Neural cell (in vitro differentiated cells): ENCODE data around the gene NEURL2. TPM values are rescaled to one million over a fixed set of nuclear protein-coding genes. Genes with fewer than 3 reads are reported as not detected.

Source experiments
- H2AFZ ChIP-seq: fragments of 200-600, 300-800 bp; sonication (generic), shearing (Covaris generic); 2 replicates; pipeline ENCODE4 v1.6.0; 2014; ENCODE audit warnings: low read depth, mild to moderate bottlenecking, antibody characterized with exemption, low read length, moderate library complexity
- H3F3A ChIP-seq: fragments of 200-600 bp; shearing (Covaris generic); 2 replicates; pipeline ENCODE4 v1.6.1; 2016; ENCODE audit warnings: mild to moderate bottlenecking, moderate library complexity, mixed read lengths, antibody characterized with exemption, low read length; ENCODE audit not compliant: insufficient read depth, poor library complexity, severe bottlenecking
- H3K27ac ChIP-seq: fragments of 200-600, 300-800 bp; sonication (generic), shearing (Covaris generic); 2 replicates; pipeline ENCODE4 v1.5.1; 2014; ENCODE audit warnings: mild to moderate bottlenecking, low read length, moderate library complexity
- H3K27me3 ChIP-seq: fragments of 300-800, 200-600 bp; sonication (generic), shearing (Covaris generic); 2 replicates; pipeline ENCODE4 v1.6.0; 2014; ENCODE audit warnings: mild to moderate bottlenecking, low read depth, low read length, moderate library complexity; ENCODE audit not compliant: insufficient read depth
- H3K36me3 ChIP-seq: fragments of 300-800, 200-600 bp; sonication (generic), shearing (Covaris generic); 2 replicates; pipeline ENCODE4 v1.5.1; 2014; ENCODE audit warnings: mild to moderate bottlenecking, antibody characterized with exemption, low read length, moderate library complexity; ENCODE audit not compliant: insufficient read depth
- H3K4me2 ChIP-seq: fragments of 300-800, 200-600 bp; sonication (generic), shearing (Covaris generic); 2 replicates; pipeline ENCODE4 v1.6.0; 2014; ENCODE audit warnings: mild to moderate bottlenecking, low read length
- H3K4me3 ChIP-seq: fragments of 300-800, 200-600 bp; sonication (generic), shearing (Covaris generic); 2 replicates; pipeline ENCODE4 v1.5.1; 2014; ENCODE audit warnings: mild to moderate bottlenecking, low read length, moderate library complexity
- H3K79me2 ChIP-seq: fragments of 200-600 bp; shearing (Covaris generic); replicated peaks from 2 replicates; pipeline ENCODE4 v1.6.0; 2014; ENCODE audit warnings: mild to moderate bottlenecking, low read length, moderate library complexity; ENCODE audit not compliant: insufficient read depth
- H3K9ac ChIP-seq: fragments of 300-800, 200-600 bp; sonication (generic), shearing (Covaris generic); 2 replicates; pipeline ENCODE4 v1.6.1; 2016; ENCODE audit warnings: mild to moderate bottlenecking, low read length, mixed read lengths
- H3K9me2 ChIP-seq: fragments of 200-600 bp; shearing (Covaris generic); 2 replicates; pipeline ENCODE4 v1.6.1; 2016; ENCODE audit warnings: mild to moderate bottlenecking, low read length, mixed read lengths; ENCODE audit not compliant: insufficient read depth
- H3K9me3 ChIP-seq: fragments of 200-600, 300-800 bp; sonication (generic), shearing (Covaris generic); 2 replicates; pipeline ENCODE4 v1.6.1; 2016; ENCODE audit warnings: mild to moderate bottlenecking, mixed run types, low read length, moderate library complexity, mixed read lengths
- H4K20me1 ChIP-seq: fragments of 200-600 bp; shearing (Covaris generic); 2 replicates; pipeline ENCODE4 v1.6.1; 2016; ENCODE audit warnings: mild to moderate bottlenecking, mixed run types; ENCODE audit not compliant: insufficient read depth
- CTCF ChIP-seq: fragments of 450-650 bp; IDR thresholded peaks from 2 replicates; pipeline ENCODE4 v1.5.1; 2014; ENCODE audit warnings: antibody characterized with exemption, mild to moderate bottlenecking, moderate library complexity; ENCODE audit not compliant: poor library complexity, severe bottlenecking
- EP300 ChIP-seq: fragments of 450-650 bp; conservative IDR thresholded peaks from 2 replicates; pipeline ENCODE4 v1.6.1; 2014; ENCODE audit warnings: antibody characterized with exemption, mild to moderate bottlenecking, moderate library complexity; ENCODE audit not compliant: poor library complexity, severe bottlenecking
- EZH2 ChIP-seq: fragments of 200-600, 300-800 bp; shearing (Covaris generic), sonication (generic); IDR thresholded peaks from 2 replicates; pipeline ENCODE4 v1.6.1; 2014; ENCODE audit warnings: antibody characterized with exemption, low read length, borderline replicate concordance, mild to moderate bottlenecking; ENCODE audit not compliant: insufficient read depth, poor library complexity, severe bottlenecking
- MXI1 ChIP-seq: fragments of 450-650 bp; conservative IDR thresholded peaks from 2 replicates; pipeline ENCODE4 v1.6.1; 2014; ENCODE audit warnings: antibody characterized with exemption, mild to moderate bottlenecking; ENCODE audit not compliant: poor library complexity, severe bottlenecking
- POLR2AphosphoS5 ChIP-seq: IDR thresholded peaks from 2 replicates; pipeline ENCODE4 v1.6.1; 2012
- RAD21 ChIP-seq: fragments of 450-650 bp; conservative IDR thresholded peaks from 2 replicates; pipeline ENCODE4 v1.6.1; 2014; ENCODE audit warnings: antibody characterized with exemption, mild to moderate bottlenecking, moderate library complexity
- REST ChIP-seq: IDR thresholded peaks from 2 replicates; pipeline ENCODE4 v1.6.1; 2012; ENCODE audit warnings: borderline replicate concordance
- SMC3 ChIP-seq: fragments of 450-650 bp; conservative IDR thresholded peaks from 2 replicates; pipeline ENCODE4 v1.6.1; 2014; ENCODE audit warnings: antibody characterized with exemption, mild to moderate bottlenecking, moderate library complexity; ENCODE audit not compliant: poor library complexity
- TAF1 ChIP-seq: IDR thresholded peaks from 2 replicates; pipeline ENCODE4 v1.6.1; 2012; ENCODE audit warnings: low read depth
- polyA plus RNA-seq: library from polyadenylated mRNA; depleted of rRNA; stranded (reverse); fragments of >200 nt; gene quantifications from 2 replicates; pipeline ENCODE4 v1.2.3, GENCODE V29; 2014

The NEURL2 gene
- polyA plus RNA-seq, 1 donor from 2014 or later: 5.0 TPM

- Histone ChIP-seq H3K79me2 (no peaks in the 10 kb centered on the region), H3K9ac (no peak overlapping the region), H2AFZ (no peak overlapping the region), H3K4me2 (no peak overlapping the region), H3K36me3 (no peaks in the 10 kb centered on the region), H4K20me1 (no peaks in the 10 kb centered on the region), H3K9me2 (no peaks in the 10 kb centered on the region), H3F3A (no peaks in the 10 kb centered on the region), H3K9me3 (no peaks in the 10 kb centered on the region), H3K4me3 (no peak overlapping the region), H3K27me3 (no peaks in the 10 kb centered on the region), H3K27ac (no peak overlapping the region)
- no peak for TF ChIP-seq EP300
- TF ChIP-seq TAF1: no peak
- TF ChIP-seq POLR2AphosphoS5: no peak
- TF ChIP-seq REST: no peak
- TF ChIP-seq CTCF: no peak
- TF ChIP-seq SMC3: no peak
Measured at GRCh38 chr20:45913116-45913515, 22.1 kb upstream of the NEURL2 start.

DNA sequence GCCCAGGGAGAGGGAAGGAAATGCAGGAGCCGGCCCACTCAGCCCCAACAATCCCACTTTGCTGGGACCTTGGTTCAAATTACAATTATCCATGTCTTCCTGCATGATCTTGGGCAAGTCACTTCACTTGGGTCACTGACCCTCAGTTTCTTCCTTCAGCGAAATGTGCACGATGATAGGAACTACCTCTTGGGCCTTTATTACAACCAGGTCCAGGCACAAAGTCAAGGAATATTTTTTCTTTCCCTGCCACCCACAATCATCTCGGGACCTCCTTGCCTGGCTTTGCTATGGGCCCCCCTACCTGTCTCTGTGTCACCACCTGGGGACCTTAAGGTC lies 21.3 kb upstream of the NEURL2 start:
- H3K27ac ChIP-seq: no peak overlapping the region
- TF ChIP-seq MXI1 (no peak), EZH2 (no peak), EP300 (no peak), CTCF (no peak), SMC3 (no peak), TAF1 (no peak), RAD21 (no peak), POLR2AphosphoS5 (no peak)
- H3K79me2 ChIP-seq: no peaks in the 10 kb centered on the region
- H3K4me2 ChIP-seq: no peak overlapping the region
- no peak overlapping the region for H2AFZ ChIP-seq
- no peaks in the 10 kb centered on the region for H3K36me3 ChIP-seq
- no peaks in the 10 kb centered on the region for H3K27me3 ChIP-seq
- H3K9ac ChIP-seq: peak overlapping the region; percentile 50
- H3K9me3 ChIP-seq: no peaks in the 10 kb centered on the region
- H3K9me2 ChIP-seq: no peaks in the 10 kb centered on the region
- H3K4me3 ChIP-seq: peak overlapping the region; percentile 64
- no peaks in the 10 kb centered on the region for H3F3A ChIP-seq
- H4K20me1 ChIP-seq: no peaks in the 10 kb centered on the region
